Stimulated activated naive B cell treated with anti-CD40 and anti-IgM and Interleukin-4, amounts not matched to agents 10 μg/mL and 1 μg/mL and 100 μg/mL, for 72 hours (primary cell): ENCODE data around the gene UGT8.
"Not testable (repeated sequence)": the region's sequence is repeated elsewhere in the genome, so short reads cannot be mapped to it uniquely, and the experiment has no call there.

Experiments used
- ATAC-seq, 2 donors: fragments of 150-1000 bp; cut with Tn5 transposase; replicated peaks; 2 replicates each; pipeline ENCODE4 v1.10.0; 2021; ENCODE audit warnings: moderate library complexity in 1 of 2
- DNase-seq: peaks from one replicate; pipeline ENCODE4 v3.0.0; 2021
- H3K27ac Mint-ChIP-seq: one replicate; pipeline ENCODE4 v1.8.0; 2022; ENCODE audit warnings: mild to moderate bottlenecking, mixed read lengths
- H3K27me3 Mint-ChIP-seq, 2 donors: one replicate each; pipeline ENCODE4 v1.8.0; 2022; ENCODE audit warnings: mixed read lengths in 2 of 2
- H3K36me3 Mint-ChIP-seq, 2 donors: one replicate each; pipeline ENCODE4 v1.8.0; 2022; ENCODE audit warnings: mixed read lengths in 2 of 2, mild to moderate bottlenecking in 1 of 2
- H3K4me1 Mint-ChIP-seq, 2 donors: one replicate each; pipeline ENCODE4 v1.8.0; 2022; ENCODE audit warnings: mixed read lengths in 2 of 2, mild to moderate bottlenecking in 1 of 2
- H3K4me3 Mint-ChIP-seq, 2 donors: one replicate each; pipeline ENCODE4 v1.8.0; 2022; ENCODE audit warnings: mild to moderate bottlenecking in 2 of 2, mixed read lengths in 2 of 2, moderate library complexity in 1 of 2
- H3K9me3 Mint-ChIP-seq, 2 donors: one replicate each; pipeline ENCODE4 v1.8.0; 2022; ENCODE audit warnings: mixed read lengths in 2 of 2, mild to moderate bottlenecking in 1 of 2

Gene UGT8

GRCh38 chr4:114642173-114642780 is 43.7 kb downstream of the UGT8 start:
- Mint-ChIP-seq H3K9me3 (peaks cover 3 to 5% of the 10 kb centered on the region in 2 donors), H3K4me3 (no peak overlapping the region), H3K27me3 (no peaks in the 10 kb centered on the region), H3K27ac (no peak overlapping the region), H3K4me1 (peaks cover 14 to 33% of the 10 kb centered on the region in 2 donors), H3K36me3 (peaks cover 17 to 19% of the 10 kb centered on the region in 2 donors)
- ATAC-seq (no peak), DNase-seq (no peak)

GRCh38 chr4:114649908-114650307 is 51.3 kb downstream of the UGT8 start:
- Mint-ChIP-seq H3K27me3 (no peaks in the 10 kb centered on the region), H3K36me3 (peaks cover 4 to 9% of the 10 kb centered on the region in 2 donors), H3K4me1 (peaks cover 17 to 33% of the 10 kb centered on the region in 2 donors), H3K27ac (no peak overlapping the region), H3K4me3 (no peak overlapping the region), H3K9me3 (peaks cover 0 to 2% of the 10 kb centered on the region in 2 donors)
- DNase-seq (no peak), ATAC-seq (no peak)

GRCh38 chr4:114653675-114654074 is 55.1 kb downstream of the UGT8 start:
- H3K36me3 Mint-ChIP-seq = peaks cover 4 to 9% of the 10 kb centered on the region in 2 donors
- DNase-seq = no peak
- H3K27ac Mint-ChIP-seq = no peak overlapping the region
- H3K4me1 Mint-ChIP-seq = peaks cover 14 to 52% of the 10 kb centered on the region in 2 donors
- peaks cover 0 to 2% of the 10 kb centered on the region in 2 donors for H3K9me3 Mint-ChIP-seq
- no peaks in the 10 kb centered on the region for H3K27me3 Mint-ChIP-seq
- H3K4me3 Mint-ChIP-seq = no peak overlapping the region
- no peak for ATAC-seq

DNA sequence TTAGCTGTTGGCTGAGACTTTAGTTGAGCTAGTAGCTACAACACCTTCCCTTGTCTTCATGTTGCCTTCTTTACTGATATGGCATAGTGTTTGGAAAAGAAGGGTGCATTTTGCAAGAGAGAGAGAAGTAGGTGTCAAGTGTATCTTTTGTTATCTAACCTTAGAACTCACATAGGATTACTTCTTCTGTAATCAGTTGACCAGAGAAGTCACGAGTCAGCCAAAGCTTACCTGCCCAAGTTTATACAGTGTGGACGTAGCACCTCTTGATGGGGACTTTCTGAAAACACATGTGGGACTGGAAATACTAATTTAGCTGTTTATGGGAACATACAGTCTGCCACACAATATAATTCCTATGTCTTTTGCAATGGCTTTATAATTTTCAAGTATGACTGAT is 56.0 kb downstream of the UGT8 start:
- Mint-ChIP-seq H3K9me3 (peaks cover 0 to 2% of the 10 kb centered on the region in 2 donors), H3K36me3 (peaks cover 4 to 9% of the 10 kb centered on the region in 2 donors), H3K4me3 (no peak overlapping the region), H3K4me1 (peaks cover 16 to 52% of the 10 kb centered on the region in 2 donors), H3K27ac (no peak overlapping the region), H3K27me3 (no peaks in the 10 kb centered on the region)
- ATAC-seq = no peak
- no peak for DNase-seq

GRCh38 chr4:114658179-114658578 is 59.6 kb downstream of the UGT8 start:
- peaks cover 6 to 27% of the 10 kb centered on the region in 2 donors for H3K4me1 Mint-ChIP-seq
- no peak for ATAC-seq

DNA sequence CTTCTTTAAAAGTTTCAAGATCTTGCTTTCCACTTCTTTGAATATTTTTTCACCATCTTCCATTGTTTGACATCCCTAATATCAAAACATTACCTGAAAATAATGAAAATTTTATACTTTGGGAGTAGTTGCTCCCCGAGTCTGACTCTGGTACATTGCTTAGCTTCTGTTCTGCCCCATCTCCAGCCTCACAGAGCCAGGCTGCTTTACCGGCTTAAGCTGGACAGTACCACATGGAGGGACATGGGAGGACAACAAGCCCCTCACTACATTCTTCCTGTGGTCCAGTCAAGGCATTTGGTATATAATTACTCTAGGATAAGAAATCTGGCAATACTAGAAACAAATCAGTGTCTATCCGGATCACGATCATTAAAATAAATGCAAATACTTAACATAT is 60.2 kb downstream of the UGT8 start:
- DNase-seq (no peak), ATAC-seq (no peak)
- H3K9me3 Mint-ChIP-seq = no peaks in the 10 kb centered on the region
- H3K4me3 Mint-ChIP-seq = no peak overlapping the region
- peak overlapping the region; percentile 37 for H3K27ac Mint-ChIP-seq
- no peaks in the 10 kb centered on the region for H3K27me3 Mint-ChIP-seq
- H3K36me3 Mint-ChIP-seq = peaks cover 0 to 3% of the 10 kb centered on the region in 2 donors
- H3K4me1 Mint-ChIP-seq = peaks cover 6 to 26% of the 10 kb centered on the region in 2 donors

More at GRCh38 chr4:114658179-114658578, 59.6 kb downstream of the UGT8 start:
- H3K36me3 Mint-ChIP-seq = peaks cover 0 to 3% of the 10 kb centered on the region in 2 donors
- H3K27ac Mint-ChIP-seq = no peak overlapping the region
- no peak overlapping the region for H3K4me3 Mint-ChIP-seq
- no peak for DNase-seq
- H3K27me3 Mint-ChIP-seq = no peaks in the 10 kb centered on the region
- H3K9me3 Mint-ChIP-seq = no peaks in the 10 kb centered on the region

DNA sequence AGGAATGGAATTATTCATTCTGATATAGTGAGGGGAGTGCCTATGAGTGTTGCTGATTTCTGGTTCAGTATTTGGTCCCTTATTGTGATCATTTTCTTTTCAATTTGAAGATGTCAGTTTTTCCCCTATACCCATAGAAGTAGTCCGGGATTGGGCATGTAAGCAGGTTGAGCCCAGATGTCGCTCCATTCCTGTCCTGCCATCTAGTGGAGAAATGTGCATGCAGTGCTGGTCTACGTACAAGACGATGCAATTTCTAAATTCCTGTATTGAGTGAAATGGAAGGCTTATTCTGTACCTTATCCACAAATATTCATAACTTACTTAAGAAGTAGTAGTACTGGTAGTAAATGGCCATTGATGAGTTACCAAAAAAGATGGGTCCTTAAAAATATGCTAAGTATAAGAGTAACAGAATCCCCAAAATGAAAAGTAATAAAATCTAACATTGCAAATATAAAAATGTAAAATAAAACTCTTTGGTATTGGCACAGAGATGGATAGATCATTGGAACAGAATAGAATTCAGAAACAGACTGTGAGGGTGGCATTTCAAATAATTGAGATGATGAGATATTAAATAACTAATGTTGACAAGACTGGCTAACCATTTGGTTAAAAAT is 60.9 kb downstream of the UGT8 start:
- ATAC-seq = peak; percentile 94 to 98
- peaks cover under 1 to 3% of the 10 kb centered on the region in 2 donors for H3K36me3 Mint-ChIP-seq

GRCh38 chr4:114663083-114663482 is 64.5 kb downstream of the UGT8 start:
- no peak for ATAC-seq
- no peaks in the 10 kb centered on the region for H3K9me3 Mint-ChIP-seq
- H3K4me1 Mint-ChIP-seq = peaks cover 0 to 3% of the 10 kb centered on the region in 2 donors
- no peak for DNase-seq
- H3K4me3 Mint-ChIP-seq = no peak overlapping the region
- no peak overlapping the region for H3K27ac Mint-ChIP-seq
- peaks cover 13 to 19% of the 10 kb centered on the region in 2 donors for H3K36me3 Mint-ChIP-seq
- no peaks in the 10 kb centered on the region for H3K27me3 Mint-ChIP-seq

More for the DNA sequence above, 60.9 kb downstream of the UGT8 start:
- peaks cover 4 to 23% of the 10 kb centered on the region in 2 donors for H3K4me1 Mint-ChIP-seq
- DNase-seq = peak; percentile 32
- no peaks in the 10 kb centered on the region for H3K9me3 Mint-ChIP-seq
- no peaks in the 10 kb centered on the region for H3K27me3 Mint-ChIP-seq
- H3K4me3 Mint-ChIP-seq = no peak overlapping the region
- H3K27ac Mint-ChIP-seq = no peak overlapping the region

- ATAC-seq (no peak), DNase-seq (no peak)
- H3K9me3 Mint-ChIP-seq = no peaks in the 10 kb centered on the region
- peaks cover 2 to 7% of the 10 kb centered on the region in 2 donors for H3K4me1 Mint-ChIP-seq
- no peaks in the 10 kb centered on the region for H3K27me3 Mint-ChIP-seq
- no peak overlapping the region for H3K4me3 Mint-ChIP-seq
- peaks cover 31 to 36% of the 10 kb centered on the region in 2 donors for H3K36me3 Mint-ChIP-seq
- H3K27ac Mint-ChIP-seq = no peak overlapping the region
Measured at GRCh38 chr4:114668577-114668976, 70.0 kb downstream of the UGT8 start.

DNA sequence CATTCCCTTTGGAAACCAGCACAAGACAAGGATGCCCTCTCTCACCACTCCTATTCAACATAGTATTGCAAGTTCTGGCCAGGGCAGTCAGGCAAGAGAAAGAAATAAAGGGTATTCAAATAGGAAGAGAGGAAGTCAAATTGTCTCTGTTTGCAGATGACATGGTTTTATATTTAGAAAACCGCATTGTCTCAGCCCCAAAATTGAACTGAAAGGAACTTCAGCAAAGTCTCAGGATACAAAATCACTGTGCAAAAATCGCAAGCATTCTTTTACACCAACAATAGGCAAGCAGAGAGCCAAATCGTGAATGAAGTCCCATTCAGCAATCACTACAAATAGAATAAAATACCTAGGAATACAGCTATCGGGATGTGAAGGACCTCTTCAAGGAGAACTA is 72.1 kb downstream of the UGT8 start:
- not testable (repeated sequence) for H3K27ac Mint-ChIP-seq, H3K27me3 Mint-ChIP-seq, H3K4me1 Mint-ChIP-seq, H3K4me3 Mint-ChIP-seq, DNase-seq, ATAC-seq, H3K9me3 Mint-ChIP-seq
- peaks cover 25 to 33% of the 10 kb centered on the region in 2 donors for H3K36me3 Mint-ChIP-seq

GRCh38 chr4:114673306-114673705 is 74.7 kb downstream of the UGT8 start:
- DNase-seq = no peak
- peaks cover 24 to 36% of the 10 kb centered on the region in 2 donors for H3K36me3 Mint-ChIP-seq
- H3K27me3 Mint-ChIP-seq = no peaks in the 10 kb centered on the region
- ATAC-seq = no peak
- H3K4me3 Mint-ChIP-seq = no peak overlapping the region
- peaks cover 2 to 7% of the 10 kb centered on the region in 2 donors for H3K4me1 Mint-ChIP-seq
- H3K27ac Mint-ChIP-seq = no peak overlapping the region
- H3K9me3 Mint-ChIP-seq = no peaks in the 10 kb centered on the region

GRCh38 chr4:114674080-114674479 is 75.5 kb downstream of the UGT8 start:
- Mint-ChIP-seq H3K9me3 (no peaks in the 10 kb centered on the region), H3K4me1 (peaks cover 2 to 7% of the 10 kb centered on the region in 2 donors), H3K4me3 (no peak overlapping the region), H3K36me3 (peaks cover 24 to 36% of the 10 kb centered on the region in 2 donors), H3K27me3 (no peaks in the 10 kb centered on the region), H3K27ac (no peak overlapping the region)
- no peak for ATAC-seq
- no peak for DNase-seq

DNA sequence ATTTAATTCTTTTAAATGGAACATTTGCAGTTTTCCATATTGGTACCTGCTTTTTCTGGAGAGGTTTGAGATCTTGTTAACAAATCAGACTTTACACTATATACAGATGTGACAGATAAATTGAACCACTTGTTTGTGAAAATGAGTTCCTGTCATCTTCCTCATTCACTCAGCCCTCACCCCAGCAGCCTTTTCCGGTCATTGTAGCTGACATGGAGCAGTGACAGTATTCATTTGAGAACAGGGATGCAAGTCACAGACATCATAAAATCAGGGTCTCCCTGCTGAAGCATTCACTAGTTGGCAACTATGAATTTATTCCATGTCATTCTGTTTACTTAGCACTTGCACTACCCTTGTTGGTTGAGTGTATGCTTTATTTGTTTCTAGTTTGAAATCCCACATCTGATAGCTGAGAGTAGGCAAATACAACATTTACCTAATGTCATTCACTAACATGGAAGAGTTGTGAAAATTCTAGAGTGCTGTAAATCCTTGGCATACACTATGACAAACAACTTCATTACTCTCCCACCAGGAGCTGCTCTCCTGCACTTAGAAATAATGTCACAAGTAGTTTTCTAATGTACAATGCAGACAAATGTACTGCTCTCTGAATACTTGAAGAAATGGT is 78.9 kb downstream of the UGT8 start:
- H3K4me1 Mint-ChIP-seq = no peaks in the 10 kb centered on the region
- no peaks in the 10 kb centered on the region for H3K9me3 Mint-ChIP-seq
- no peak overlapping the region for H3K27ac Mint-ChIP-seq
- H3K27me3 Mint-ChIP-seq = no peaks in the 10 kb centered on the region
- H3K4me3 Mint-ChIP-seq = no peak overlapping the region
- DNase-seq (no peak), ATAC-seq (no peak)
- peaks cover 8 to 29% of the 10 kb centered on the region in 2 donors for H3K36me3 Mint-ChIP-seq

- no peaks in the 10 kb centered on the region for H3K9me3 Mint-ChIP-seq
- H3K27me3 Mint-ChIP-seq = no peaks in the 10 kb centered on the region
- no peak for ATAC-seq
- DNase-seq = no peak
- H3K36me3 Mint-ChIP-seq = peaks cover 7 to 24% of the 10 kb centered on the region in 2 donors
- H3K4me1 Mint-ChIP-seq = peaks cover 2 to 5% of the 10 kb centered on the region in 2 donors
- H3K4me3 Mint-ChIP-seq = no peak overlapping the region
- H3K27ac Mint-ChIP-seq = no peak overlapping the region
Measured at GRCh38 chr4:114684462-114684861, 85.9 kb downstream of the UGT8 start.

DNA sequence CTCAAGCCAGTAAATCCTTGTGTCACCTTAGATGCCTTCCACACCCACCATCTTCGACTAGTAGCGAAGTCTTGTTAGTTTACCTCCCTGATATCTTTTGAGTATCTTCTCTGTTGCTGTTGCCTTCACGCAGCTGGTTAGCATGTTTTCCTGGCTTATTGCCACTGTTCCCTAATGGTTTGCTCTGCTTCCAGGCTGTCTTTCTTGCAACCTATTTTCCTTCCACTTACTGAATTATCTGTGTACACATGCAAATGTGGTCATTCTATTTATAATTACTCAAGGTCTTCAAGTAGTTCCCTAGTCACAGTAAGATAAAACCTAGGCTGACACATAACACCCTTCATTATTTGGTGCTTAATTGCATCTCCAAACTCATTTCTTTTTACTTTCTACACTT is 89.5 kb downstream of the UGT8 start:
- Mint-ChIP-seq H3K4me1 (peaks cover 10 to 27% of the 10 kb centered on the region in 2 donors), H3K4me3 (no peak overlapping the region), H3K27ac (no peak overlapping the region), H3K27me3 (no peaks in the 10 kb centered on the region), H3K9me3 (no peaks in the 10 kb centered on the region), H3K36me3 (peaks cover 3 to 18% of the 10 kb centered on the region in 2 donors)
- no peak for ATAC-seq
- no peak for DNase-seq
